LoVo (cell line): ENCODE measurements around the gene GFY.

ENCODE experiments used
- DNase-seq: peaks from one replicate; pipeline ENCODE4 v3.0.0-alpha.2; 2016; ENCODE audit warnings: low spot score

Gene GFY

GRCh38 chr19:49425178-49425577 lies at the start of gene GFY:
Gene GFY, plus strand, starts transcription at chr19:49425388. Its CDS starts 1,043 bp downstream, at chr19:49426431.
- DNase-seq = no peak

- no peak for DNase-seq
Observed at GRCh38 chr19:49378512-49378911, 46.7 kb upstream of the GFY start.

- DNase-seq = no peak
Observed at GRCh38 chr19:49380391-49380790, 44.8 kb upstream of the GFY start.

- DNase-seq = no peak
Observed at GRCh38 chr19:49382639-49383038, 42.5 kb upstream of the GFY start.

GRCh38 chr19:49383599-49383998 lies 41.6 kb upstream of the GFY start:
- no peak for DNase-seq

- peak; percentile 82 for DNase-seq
Observed at GRCh38 chr19:49387936-49388372, 37.2 kb upstream of the GFY start, which contains the start of gene KASH5. Gene KASH5, plus strand, starts transcription at chr19:49388249. Its CDS starts 2,635 bp downstream, at chr19:49390884.

- no peak for DNase-seq
Observed at GRCh38 chr19:49389406-49389805, 35.8 kb upstream of the GFY start.

GRCh38 chr19:49390131-49390928 lies 34.9 kb upstream of the GFY start:
- DNase-seq = no peak

- no peak for DNase-seq
Observed at GRCh38 chr19:49390929-49391359, 34.2 kb upstream of the GFY start.

- peak; percentile 79 for DNase-seq
Observed at GRCh38 chr19:49391581-49392399, 33.4 kb upstream of the GFY start.

GRCh38 chr19:49393881-49394280 lies 31.3 kb upstream of the GFY start:
- DNase-seq = no peak

GRCh38 chr19:49395581-49396407 lies 29.4 kb upstream of the GFY start:
- no peak for DNase-seq

GRCh38 chr19:49396738-49397505 lies 28.3 kb upstream of the GFY start:
- no peak for DNase-seq

GRCh38 chr19:49398001-49398615 lies 27.1 kb upstream of the GFY start:
- no peak for DNase-seq

GRCh38 chr19:49398931-49399330 lies 26.3 kb upstream of the GFY start:
- DNase-seq = no peak

- DNase-seq = no peak
Observed at GRCh38 chr19:49400029-49400428, 25.2 kb upstream of the GFY start.

GRCh38 chr19:49403404-49404187 lies 21.6 kb upstream of the GFY start:
- no peak for DNase-seq

- no peak for DNase-seq
Observed at GRCh38 chr19:49407079-49407478, 18.1 kb upstream of the GFY start.

- no peak for DNase-seq
Observed at GRCh38 chr19:49407482-49408015, 17.6 kb upstream of the GFY start.
